WTC11 (cell line): ENCODE measurements around the gene GSN. TPM values are rescaled to one million over a fixed set of nuclear protein-coding genes. Genes with fewer than 3 reads are reported as not detected.

Source experiments
- ATAC-seq: fragments of 200-7000 bp; cut with Tn5 transposase; 2 replicates; pipeline ENCODE4 v1.10.0; 2021; ENCODE audit warnings: mild to moderate bottlenecking, moderate library complexity
- CTCF ChIA-PET: fragments of 300-600 bp; sonication (Branson Sonifier 250); formaldehyde crosslinking; loops from one replicate; lab custom pipeline; 2021; ENCODE audit warnings: antibody characterized with exemption; lab: Charles Lee
- POLR2A ChIA-PET: fragments of 350-600 bp; sonication (Branson Sonifier 250); formaldehyde crosslinking; loops from one replicate; lab custom pipeline; 2021; ENCODE audit warnings: antibody characterized with exemption; lab: Charles Lee
- DNase-seq: peaks from one replicate; pipeline ENCODE4 v3.0.0; 2021; ENCODE audit warnings: low spot score
- H3K27ac Mint-ChIP-seq: 2 replicates; pipeline ENCODE4 v1.8.0; 2021; ENCODE audit warnings: mixed read lengths
- H3K27me3 Mint-ChIP-seq: 2 replicates; pipeline ENCODE4 v1.8.0; 2021; ENCODE audit warnings: low read depth, mild to moderate bottlenecking, moderate library complexity, mixed read lengths
- H3K36me3 Mint-ChIP-seq: 2 replicates; pipeline ENCODE4 v1.8.0; 2021; ENCODE audit warnings: mixed read lengths
- H3K4me1 Mint-ChIP-seq: 2 replicates; pipeline ENCODE4 v1.8.0; 2022; ENCODE audit warnings: mixed read lengths
- H3K4me3 Mint-ChIP-seq: 2 replicates; pipeline ENCODE4 v1.8.0; 2021; ENCODE audit warnings: mild to moderate bottlenecking, moderate library complexity, mixed read lengths
- H3K9me3 Mint-ChIP-seq: 2 replicates; pipeline ENCODE4 v1.8.0; 2021; ENCODE audit warnings: mixed read lengths
- CREB1 ChIP-seq: sonication (generic); formaldehyde crosslinking; IDR thresholded peaks from 2 replicates; pipeline ENCODE4 v1.8.0; 2023; ENCODE audit warnings: mild to moderate bottlenecking, missing genetic modification reagents
- EMX1 ChIP-seq: fragments of 250-450 bp; sonication (Bioruptor Pico); IDR thresholded peaks from 2 replicates; pipeline ENCODE4 v1.8.0; 2021; ENCODE audit warnings: mild to moderate bottlenecking
- ETV6 ChIP-seq: sonication (generic); formaldehyde crosslinking; IDR thresholded peaks from 2 replicates; pipeline ENCODE4 v1.8.1; 2022; ENCODE audit warnings: mild to moderate bottlenecking, missing genetic modification reagents
- FOXP1 ChIP-seq: sonication (generic); formaldehyde crosslinking; IDR thresholded peaks from 2 replicates; pipeline ENCODE4 v1.8.0; 2022; ENCODE audit warnings: missing genetic modification reagents, mild to moderate bottlenecking, moderate library complexity, borderline replicate concordance
- GRHL2 ChIP-seq: fragments of 250-450 bp; sonication (Bioruptor Pico); IDR thresholded peaks from 2 replicates; pipeline ENCODE4 v1.8.0; 2022; ENCODE audit warnings: mild to moderate bottlenecking, moderate library complexity; ENCODE audit not compliant: insufficient replicate concordance, severe bottlenecking
- MYBL2 ChIP-seq: sonication (generic); formaldehyde crosslinking; IDR thresholded peaks from 2 replicates; pipeline ENCODE4 v1.8.1; 2023; ENCODE audit warnings: mild to moderate bottlenecking, moderate library complexity, missing genetic modification reagents
- NFATC4 ChIP-seq: fragments of 250-450 bp; sonication (Bioruptor Pico); IDR thresholded peaks from 2 replicates; pipeline ENCODE4 v1.9.0; 2021; ENCODE audit warnings: mild to moderate bottlenecking
- TCF7 ChIP-seq: sonication (generic); formaldehyde crosslinking; IDR thresholded peaks from 2 replicates; pipeline ENCODE4 v1.8.0; 2022; ENCODE audit warnings: mild to moderate bottlenecking, low read depth, missing genetic modification reagents, moderate library complexity
- ZNF121 ChIP-seq: sonication (generic); formaldehyde crosslinking; IDR thresholded peaks from 2 replicates; pipeline ENCODE4 v1.8.0; 2023; ENCODE audit warnings: missing genetic modification reagents
- total RNA-seq: library from RNA; stranded (reverse); gene quantifications from 3 replicates; pipeline ENCODE4 v1.2.3, GENCODE V29; 2021
- TF ChIP-seq, protein P1 (sequence below): sonication (generic); formaldehyde crosslinking; IDR thresholded peaks from 2 replicates; pipeline ENCODE4 v1.8.0; 2023; ENCODE audit warnings: missing genetic modification reagents, mild to moderate bottlenecking, borderline replicate concordance
- TF ChIP-seq, protein P2 (sequence below): sonication (generic); formaldehyde crosslinking; IDR thresholded peaks from 2 replicates; pipeline ENCODE4 v1.8.1; 2023; ENCODE audit warnings: mild to moderate bottlenecking, missing genetic modification reagents
- TF ChIP-seq, protein P3 (sequence below): sonication (generic); formaldehyde crosslinking; IDR thresholded peaks from 2 replicates; pipeline ENCODE4 v1.8.0; 2022; ENCODE audit warnings: missing genetic modification reagents
- TF ChIP-seq, protein P4 (sequence below): sonication (generic); formaldehyde crosslinking; IDR thresholded peaks from 2 replicates; pipeline ENCODE4 v1.8.0; 2023; ENCODE audit warnings: mild to moderate bottlenecking, missing genetic modification reagents

Gene GSN
- total RNA-seq, 1 experiment from 2014 or later: 47.0 TPM

- peaks cover 35% of the 10 kb centered on the region for H3K27me3 Mint-ChIP-seq
- ChIA-PET POLR2A (no interaction called here), CTCF (interaction anchor here (1.9 to 2.4 kb wide), 5 partner anchors 8 to 42 kb away, joined by 14 to 74 read pairs (median 19); partner anchors contain the start of gene GSN)
- ATAC-seq (no peak), DNase-seq (no peak)
- H3K9me3 Mint-ChIP-seq: no peaks in the 10 kb centered on the region
- no peak overlapping the region for H3K27ac Mint-ChIP-seq
- H3K4me3 Mint-ChIP-seq: no peak overlapping the region
- peaks cover 3% of the 10 kb centered on the region for H3K36me3 Mint-ChIP-seq
- no peak for TF ChIP-seq MYBL2 (CRISPR knock-in tag)
- TF ChIP-seq ETV6 (CRISPR knock-in tag): no peak
- TF ChIP-seq GRHL2 (CRISPR knock-in tag): no peak
- no peak for TF ChIP-seq CREB1 (CRISPR knock-in tag)
- TF ChIP-seq ZNF121 (CRISPR knock-in tag): no peak
- no peak for TF ChIP-seq EMX1 (CRISPR knock-in tag)
- no peak for TF ChIP-seq TCF7 (CRISPR knock-in tag)
- TF ChIP-seq, protein P1, sequence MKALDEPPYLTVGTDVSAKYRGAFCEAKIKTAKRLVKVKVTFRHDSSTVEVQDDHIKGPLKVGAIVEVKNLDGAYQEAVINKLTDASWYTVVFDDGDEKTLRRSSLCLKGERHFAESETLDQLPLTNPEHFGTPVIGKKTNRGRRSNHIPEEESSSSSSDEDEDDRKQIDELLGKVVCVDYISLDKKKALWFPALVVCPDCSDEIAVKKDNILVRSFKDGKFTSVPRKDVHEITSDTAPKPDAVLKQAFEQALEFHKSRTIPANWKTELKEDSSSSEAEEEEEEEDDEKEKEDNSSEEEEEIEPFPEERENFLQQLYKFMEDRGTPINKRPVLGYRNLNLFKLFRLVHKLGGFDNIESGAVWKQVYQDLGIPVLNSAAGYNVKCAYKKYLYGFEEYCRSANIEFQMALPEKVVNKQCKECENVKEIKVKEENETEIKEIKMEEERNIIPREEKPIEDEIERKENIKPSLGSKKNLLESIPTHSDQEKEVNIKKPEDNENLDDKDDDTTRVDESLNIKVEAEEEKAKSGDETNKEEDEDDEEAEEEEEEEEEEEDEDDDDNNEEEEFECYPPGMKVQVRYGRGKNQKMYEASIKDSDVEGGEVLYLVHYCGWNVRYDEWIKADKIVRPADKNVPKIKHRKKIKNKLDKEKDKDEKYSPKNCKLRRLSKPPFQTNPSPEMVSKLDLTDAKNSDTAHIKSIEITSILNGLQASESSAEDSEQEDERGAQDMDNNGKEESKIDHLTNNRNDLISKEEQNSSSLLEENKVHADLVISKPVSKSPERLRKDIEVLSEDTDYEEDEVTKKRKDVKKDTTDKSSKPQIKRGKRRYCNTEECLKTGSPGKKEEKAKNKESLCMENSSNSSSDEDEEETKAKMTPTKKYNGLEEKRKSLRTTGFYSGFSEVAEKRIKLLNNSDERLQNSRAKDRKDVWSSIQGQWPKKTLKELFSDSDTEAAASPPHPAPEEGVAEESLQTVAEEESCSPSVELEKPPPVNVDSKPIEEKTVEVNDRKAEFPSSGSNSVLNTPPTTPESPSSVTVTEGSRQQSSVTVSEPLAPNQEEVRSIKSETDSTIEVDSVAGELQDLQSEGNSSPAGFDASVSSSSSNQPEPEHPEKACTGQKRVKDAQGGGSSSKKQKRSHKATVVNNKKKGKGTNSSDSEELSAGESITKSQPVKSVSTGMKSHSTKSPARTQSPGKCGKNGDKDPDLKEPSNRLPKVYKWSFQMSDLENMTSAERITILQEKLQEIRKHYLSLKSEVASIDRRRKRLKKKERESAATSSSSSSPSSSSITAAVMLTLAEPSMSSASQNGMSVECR: no peak
- TF ChIP-seq, protein P2, sequence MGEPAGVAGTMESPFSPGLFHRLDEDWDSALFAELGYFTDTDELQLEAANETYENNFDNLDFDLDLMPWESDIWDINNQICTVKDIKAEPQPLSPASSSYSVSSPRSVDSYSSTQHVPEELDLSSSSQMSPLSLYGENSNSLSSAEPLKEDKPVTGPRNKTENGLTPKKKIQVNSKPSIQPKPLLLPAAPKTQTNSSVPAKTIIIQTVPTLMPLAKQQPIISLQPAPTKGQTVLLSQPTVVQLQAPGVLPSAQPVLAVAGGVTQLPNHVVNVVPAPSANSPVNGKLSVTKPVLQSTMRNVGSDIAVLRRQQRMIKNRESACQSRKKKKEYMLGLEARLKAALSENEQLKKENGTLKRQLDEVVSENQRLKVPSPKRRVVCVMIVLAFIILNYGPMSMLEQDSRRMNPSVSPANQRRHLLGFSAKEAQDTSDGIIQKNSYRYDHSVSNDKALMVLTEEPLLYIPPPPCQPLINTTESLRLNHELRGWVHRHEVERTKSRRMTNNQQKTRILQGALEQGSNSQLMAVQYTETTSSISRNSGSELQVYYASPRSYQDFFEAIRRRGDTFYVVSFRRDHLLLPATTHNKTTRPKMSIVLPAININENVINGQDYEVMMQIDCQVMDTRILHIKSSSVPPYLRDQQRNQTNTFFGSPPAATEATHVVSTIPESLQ (CRISPR knock-in tag): no peak
- no peak for TF ChIP-seq FOXP1
- TF ChIP-seq, protein P3, sequence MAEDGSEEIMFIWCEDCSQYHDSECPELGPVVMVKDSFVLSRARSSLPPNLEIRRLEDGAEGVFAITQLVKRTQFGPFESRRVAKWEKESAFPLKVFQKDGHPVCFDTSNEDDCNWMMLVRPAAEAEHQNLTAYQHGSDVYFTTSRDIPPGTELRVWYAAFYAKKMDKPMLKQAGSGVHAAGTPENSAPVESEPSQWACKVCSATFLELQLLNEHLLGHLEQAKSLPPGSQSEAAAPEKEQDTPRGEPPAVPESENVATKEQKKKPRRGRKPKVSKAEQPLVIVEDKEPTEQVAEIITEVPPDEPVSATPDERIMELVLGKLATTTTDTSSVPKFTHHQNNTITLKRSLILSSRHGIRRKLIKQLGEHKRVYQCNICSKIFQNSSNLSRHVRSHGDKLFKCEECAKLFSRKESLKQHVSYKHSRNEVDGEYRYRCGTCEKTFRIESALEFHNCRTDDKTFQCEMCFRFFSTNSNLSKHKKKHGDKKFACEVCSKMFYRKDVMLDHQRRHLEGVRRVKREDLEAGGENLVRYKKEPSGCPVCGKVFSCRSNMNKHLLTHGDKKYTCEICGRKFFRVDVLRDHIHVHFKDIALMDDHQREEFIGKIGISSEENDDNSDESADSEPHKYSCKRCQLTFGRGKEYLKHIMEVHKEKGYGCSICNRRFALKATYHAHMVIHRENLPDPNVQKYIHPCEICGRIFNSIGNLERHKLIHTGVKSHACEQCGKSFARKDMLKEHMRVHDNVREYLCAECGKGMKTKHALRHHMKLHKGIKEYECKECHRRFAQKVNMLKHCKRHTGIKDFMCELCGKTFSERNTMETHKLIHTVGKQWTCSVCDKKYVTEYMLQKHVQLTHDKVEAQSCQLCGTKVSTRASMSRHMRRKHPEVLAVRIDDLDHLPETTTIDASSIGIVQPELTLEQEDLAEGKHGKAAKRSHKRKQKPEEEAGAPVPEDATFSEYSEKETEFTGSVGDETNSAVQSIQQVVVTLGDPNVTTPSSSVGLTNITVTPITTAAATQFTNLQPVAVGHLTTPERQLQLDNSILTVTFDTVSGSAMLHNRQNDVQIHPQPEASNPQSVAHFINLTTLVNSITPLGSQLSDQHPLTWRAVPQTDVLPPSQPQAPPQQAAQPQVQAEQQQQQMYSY (CRISPR knock-in tag): no peak
- no peak for TF ChIP-seq NFATC4 (CRISPR knock-in tag)
- TF ChIP-seq, protein P4, sequence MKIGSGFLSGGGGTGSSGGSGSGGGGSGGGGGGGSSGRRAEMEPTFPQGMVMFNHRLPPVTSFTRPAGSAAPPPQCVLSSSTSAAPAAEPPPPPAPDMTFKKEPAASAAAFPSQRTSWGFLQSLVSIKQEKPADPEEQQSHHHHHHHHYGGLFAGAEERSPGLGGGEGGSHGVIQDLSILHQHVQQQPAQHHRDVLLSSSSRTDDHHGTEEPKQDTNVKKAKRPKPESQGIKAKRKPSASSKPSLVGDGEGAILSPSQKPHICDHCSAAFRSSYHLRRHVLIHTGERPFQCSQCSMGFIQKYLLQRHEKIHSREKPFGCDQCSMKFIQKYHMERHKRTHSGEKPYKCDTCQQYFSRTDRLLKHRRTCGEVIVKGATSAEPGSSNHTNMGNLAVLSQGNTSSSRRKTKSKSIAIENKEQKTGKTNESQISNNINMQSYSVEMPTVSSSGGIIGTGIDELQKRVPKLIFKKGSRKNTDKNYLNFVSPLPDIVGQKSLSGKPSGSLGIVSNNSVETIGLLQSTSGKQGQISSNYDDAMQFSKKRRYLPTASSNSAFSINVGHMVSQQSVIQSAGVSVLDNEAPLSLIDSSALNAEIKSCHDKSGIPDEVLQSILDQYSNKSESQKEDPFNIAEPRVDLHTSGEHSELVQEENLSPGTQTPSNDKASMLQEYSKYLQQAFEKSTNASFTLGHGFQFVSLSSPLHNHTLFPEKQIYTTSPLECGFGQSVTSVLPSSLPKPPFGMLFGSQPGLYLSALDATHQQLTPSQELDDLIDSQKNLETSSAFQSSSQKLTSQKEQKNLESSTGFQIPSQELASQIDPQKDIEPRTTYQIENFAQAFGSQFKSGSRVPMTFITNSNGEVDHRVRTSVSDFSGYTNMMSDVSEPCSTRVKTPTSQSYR (CRISPR knock-in tag): no peak
- H3K4me1 Mint-ChIP-seq: peaks cover 25% of the 10 kb centered on the region
Measured at GRCh38 chr9:121277026-121277425, 9.1 kb downstream of the GSN start.
